Keratinocyte (primary cell): Measurements from ENCODE around the gene HNRNPA1. TPM values are rescaled to one million over a fixed set of nuclear protein-coding genes. Genes with fewer than 3 reads are reported as not detected.

ENCODE experiments used
- DNase-seq: peaks from one replicate; pipeline ENCODE4 v3.0.0-alpha.2; 2011; ENCODE audit warnings: low read depth, missing footprints, low spot score
- FAIRE-seq: peaks from 2 replicates; lab custom pipeline; 2011; peaks lifted over from hg19 to GRCh38; lab: Jason Lieb, UNC
- H2AFZ ChIP-seq: 2 replicates; pipeline ENCODE4 v1.6.0; 2012; ENCODE audit warnings: low read length, control low read depth, inconsistent platforms; ENCODE audit not compliant: control insufficient read depth
- H3K27ac ChIP-seq: 2 replicates; pipeline ENCODE4 v1.5.1; 2011; ENCODE audit warnings: low read length; ENCODE audit not compliant: control insufficient read depth, insufficient read depth
- H3K27me3 ChIP-seq: 3 replicates; pipeline ENCODE4 v1.6.0; 2011; ENCODE audit warnings: low read length; ENCODE audit not compliant: control insufficient read depth, insufficient read depth; ENCODE audit errors: extremely low read depth
- H3K36me3 ChIP-seq, 2 experiments: 2 replicates in 1 of 2; 3 replicates in 1 of 2; pipeline ENCODE4 v1.5.1; 2011; ENCODE audit warnings: low read length in 2 of 2, mild to moderate bottlenecking in 1 of 2; ENCODE audit not compliant: control insufficient read depth in 2 of 2, insufficient read depth in 2 of 2; ENCODE audit errors: extremely low read depth in 1 of 2
- H3K4me1 ChIP-seq: 3 replicates; pipeline ENCODE4 v1.5.1; 2011; ENCODE audit warnings: low read length; ENCODE audit not compliant: control insufficient read depth, insufficient read depth; ENCODE audit errors: extremely low read depth
- H3K4me2 ChIP-seq: 3 replicates; pipeline ENCODE4 v1.6.0; 2011; ENCODE audit warnings: low read depth, low read length; ENCODE audit not compliant: control insufficient read depth, insufficient read depth; ENCODE audit errors: extremely low read depth
- H3K4me3 ChIP-seq, 3 experiments: fragments of 200-600 bp in 1 of 3; sonication (generic) in 1 of 3; 2 replicates in 2 of 3; 3 replicates in 1 of 3; pipeline ENCODE4 v1.5.1; 2011 to 2016; ENCODE audit warnings: low read length in 3 of 3, mild to moderate bottlenecking in 3 of 3, control low read depth in 2 of 3, inconsistent platforms in 1 of 3, low read depth in 1 of 3, mixed read lengths in 1 of 3, mixed run types in 1 of 3, moderate library complexity in 1 of 3; ENCODE audit not compliant: control insufficient read depth in 2 of 3, insufficient read depth in 2 of 3; ENCODE audit errors: extremely low read depth in 1 of 3
- H3K79me2 ChIP-seq: 2 replicates; pipeline ENCODE4 v1.6.0; 2012; ENCODE audit warnings: low read length; ENCODE audit not compliant: control insufficient read depth, insufficient read depth
- H3K9ac ChIP-seq: 3 replicates; pipeline ENCODE4 v1.6.0; 2011; ENCODE audit warnings: low read length; ENCODE audit not compliant: control insufficient read depth, insufficient read depth; ENCODE audit errors: extremely low read depth
- H3K9me1 ChIP-seq: 3 replicates; pipeline ENCODE4 v1.6.0; 2011; ENCODE audit warnings: low read length; ENCODE audit not compliant: control insufficient read depth, insufficient read depth; ENCODE audit errors: extremely low read depth
- H3K9me3 ChIP-seq: 2 replicates; pipeline ENCODE4 v1.5.1; 2012; ENCODE audit warnings: low read depth, low read length; ENCODE audit not compliant: control insufficient read depth
- H4K20me1 ChIP-seq: 3 replicates; pipeline ENCODE4 v1.6.0; 2011; ENCODE audit warnings: low read length; ENCODE audit not compliant: control insufficient read depth, insufficient read depth; ENCODE audit errors: extremely low read depth
- EZH2 ChIP-seq: IDR thresholded peaks from one replicate; pipeline ENCODE4 v1.6.1; 2012; ENCODE audit warnings: inconsistent platforms, mild to moderate bottlenecking, low read length, moderate library complexity
- dilution Hi-C: fragments of 300-500 bp; cut with MboI; formaldehyde crosslinking; loops from one replicate; pipeline ENCODE4 v1.7.0; 2020; ENCODE audit warnings: low sequenced_read_pairs; ENCODE audit not compliant: extremely low pct_ligation_motif_present
- polyA plus RNA-seq, 5 experiments: library from polyadenylated mRNA; depleted of rRNA in 3 of 5; stranded (reverse) in 3 of 5; stranded (forward) in 1 of 5; unstranded in 1 of 5; fragments of >200 nt; gene quantifications; 1 replicate in 1 of 5; 2 replicates in 3 of 5; 3 replicates in 1 of 5; pipeline versions ENCODE4 v1.2.1 to v1.2.3, GENCODE V29; 2011 to 2012; ENCODE audit warnings: missing spikeins in 2 of 5, low read depth in 1 of 5, low replicate concordance in 1 of 5
- TF ChIP-seq, protein P1 (sequence below), 3 experiments: IDR thresholded peaks in 1 of 3; conservative IDR thresholded peaks in 1 of 3; optimal IDR thresholded peaks in 1 of 3; 2 replicates in 2 of 3; 3 replicates in 1 of 3; pipeline versions ENCODE3 to v1.5.1; 2011; ENCODE audit warnings: low read length in 3 of 3, mild to moderate bottlenecking in 3 of 3, moderate library complexity in 2 of 3, control low read depth in 1 of 3, inconsistent platforms in 1 of 3; ENCODE audit not compliant: insufficient read depth in 2 of 3; ENCODE audit errors: extremely low read depth in 1 of 3

HNRNPA1 gene
- polyA plus RNA-seq, 1 donor (not counting 4 experiments of a cell fraction or from before 2014, with no cell fraction given), result 583 TPM

DNA sequence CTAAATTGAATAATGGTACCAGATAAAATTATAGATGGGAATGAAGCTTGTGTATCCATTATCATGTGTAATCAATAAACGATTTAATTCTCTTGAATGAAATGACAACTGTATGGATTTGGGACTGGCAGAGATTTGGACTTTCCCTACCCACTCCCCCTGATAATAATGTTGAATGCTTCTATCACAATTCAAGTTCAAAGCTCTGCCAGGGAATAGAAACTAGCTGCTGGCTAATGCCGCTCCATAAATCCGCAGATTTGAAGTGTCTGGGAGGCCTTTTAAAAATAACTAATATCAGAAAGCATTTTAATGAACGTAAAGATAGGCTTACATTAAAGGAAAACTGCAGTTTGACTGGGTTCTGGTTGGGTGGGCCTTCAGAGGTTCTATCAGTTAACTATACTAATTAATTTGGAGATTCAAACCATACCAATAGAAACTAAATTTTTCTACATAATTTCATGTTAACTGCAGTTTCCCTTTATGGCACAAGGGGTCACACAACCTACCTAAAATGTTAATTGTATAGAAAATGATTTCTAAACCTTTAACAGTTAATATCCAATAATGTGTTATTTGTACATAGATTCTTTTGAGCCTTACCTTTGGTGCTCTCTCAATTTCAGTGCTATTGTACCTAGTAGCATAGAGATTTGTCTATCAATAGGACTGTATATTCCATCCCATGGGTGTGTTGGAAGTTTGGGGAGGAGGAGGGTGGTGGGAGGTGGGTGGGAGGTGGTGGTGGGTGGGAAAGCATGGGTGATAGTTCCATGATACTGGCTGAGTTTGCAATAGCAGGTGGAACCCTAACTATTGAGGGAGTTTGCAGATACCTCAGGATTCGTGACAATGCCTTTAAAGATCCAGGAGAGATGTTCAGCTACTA, 4.9 kb downstream of the HNRNPA1 start:
- Histone ChIP-seq H3K9ac (no peak overlapping the region), H3K9me1 (no peaks in the 10 kb centered on the region), H3K79me2 (peaks cover 40% of the 10 kb centered on the region), H4K20me1 (peaks cover 36% of the 10 kb centered on the region), H3K27ac (peak overlapping the region; percentile 11), H3K4me3 (peak overlapping the region in 2 of 3 experiments; percentile 21 to 39), H3K36me3 (peaks cover 19 to 58% of the 10 kb centered on the region in 2 experiments), H3K4me1 (peaks cover 29% of the 10 kb centered on the region), H2AFZ (no peak overlapping the region), H3K9me3 (no peaks in the 10 kb centered on the region), H3K27me3 (no peaks in the 10 kb centered on the region), H3K4me2 (peak overlapping the region; percentile 63)
- DNase-seq (no peak), FAIRE-seq (no peak)
- dilution Hi-C loops, result no loop called here
- no peak for TF ChIP-seq EZH2
- TF ChIP-seq, protein P1, sequence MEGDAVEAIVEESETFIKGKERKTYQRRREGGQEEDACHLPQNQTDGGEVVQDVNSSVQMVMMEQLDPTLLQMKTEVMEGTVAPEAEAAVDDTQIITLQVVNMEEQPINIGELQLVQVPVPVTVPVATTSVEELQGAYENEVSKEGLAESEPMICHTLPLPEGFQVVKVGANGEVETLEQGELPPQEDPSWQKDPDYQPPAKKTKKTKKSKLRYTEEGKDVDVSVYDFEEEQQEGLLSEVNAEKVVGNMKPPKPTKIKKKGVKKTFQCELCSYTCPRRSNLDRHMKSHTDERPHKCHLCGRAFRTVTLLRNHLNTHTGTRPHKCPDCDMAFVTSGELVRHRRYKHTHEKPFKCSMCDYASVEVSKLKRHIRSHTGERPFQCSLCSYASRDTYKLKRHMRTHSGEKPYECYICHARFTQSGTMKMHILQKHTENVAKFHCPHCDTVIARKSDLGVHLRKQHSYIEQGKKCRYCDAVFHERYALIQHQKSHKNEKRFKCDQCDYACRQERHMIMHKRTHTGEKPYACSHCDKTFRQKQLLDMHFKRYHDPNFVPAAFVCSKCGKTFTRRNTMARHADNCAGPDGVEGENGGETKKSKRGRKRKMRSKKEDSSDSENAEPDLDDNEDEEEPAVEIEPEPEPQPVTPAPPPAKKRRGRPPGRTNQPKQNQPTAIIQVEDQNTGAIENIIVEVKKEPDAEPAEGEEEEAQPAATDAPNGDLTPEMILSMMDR (optimal IDR thresholded peaks at IDR 0.05 in 1 of 3, IDR thresholded peaks at IDR 0.05 in 1 of 3, conservative IDR thresholded peaks at IDR 0.05 in 1 of 3; ENCODE audit: extremely low read depth in 1 of 3, insufficient read depth in 2 of 3, low read length in 3 of 3), result peak in 1 of 3 experiments; percentile 20

DNA sequence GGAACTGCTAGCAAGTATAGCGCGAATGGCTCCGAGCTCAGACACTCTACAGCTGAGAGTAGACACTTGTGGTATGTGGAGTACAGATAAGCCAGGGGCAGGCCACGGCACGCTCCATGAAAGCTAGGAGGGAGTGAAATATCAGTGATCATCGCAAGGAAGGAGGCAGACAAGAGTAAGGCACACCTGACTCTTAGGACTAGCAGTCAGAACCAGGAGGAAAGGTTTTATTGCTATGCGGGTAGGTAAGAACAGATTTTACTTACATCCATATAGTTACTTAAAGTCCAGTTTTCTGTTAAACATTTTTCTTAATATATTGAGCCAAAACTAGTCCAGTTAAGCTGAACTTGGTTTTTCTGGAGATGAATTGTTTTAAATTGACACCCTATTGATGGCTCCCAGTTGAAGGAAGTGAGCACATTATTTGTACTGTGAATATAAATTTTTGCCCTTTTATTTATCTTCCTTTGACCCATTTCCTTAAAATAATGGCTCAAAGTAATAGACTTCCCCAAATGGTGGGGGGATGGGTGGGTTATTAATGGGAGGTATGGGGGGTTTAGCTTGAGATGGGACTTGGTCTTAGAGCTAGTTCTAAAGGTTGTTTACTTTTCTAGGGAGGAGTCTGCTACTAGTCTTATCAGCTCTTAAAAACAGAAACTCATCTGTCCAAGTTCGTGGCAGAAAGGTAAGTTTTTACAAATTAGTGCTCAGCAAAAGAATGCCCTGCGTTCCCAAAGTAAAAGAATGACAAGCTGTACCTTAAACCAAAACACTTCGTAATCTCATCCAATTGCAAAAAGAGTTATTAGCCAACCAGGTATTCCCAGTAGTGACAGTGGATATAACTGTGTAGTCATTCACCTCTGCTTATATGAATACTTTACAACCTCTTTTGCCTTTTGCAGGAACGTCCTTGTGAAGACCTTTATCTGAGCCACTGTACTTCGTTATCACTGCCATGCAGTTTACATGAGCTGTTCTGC, 5.8 kb downstream of the HNRNPA1 start:
- H3K79me2 ChIP-seq, result peaks cover 32% of the 10 kb centered on the region
- peaks cover 29% of the 10 kb centered on the region for H3K4me1 ChIP-seq
- H2AFZ ChIP-seq, result no peak overlapping the region
- DNase-seq, result no peak
- H3K27ac ChIP-seq, result peak overlapping the region; percentile 10
- no peaks in the 10 kb centered on the region for H3K9me1 ChIP-seq
- peak; percentile 20 for FAIRE-seq
- no peaks in the 10 kb centered on the region for H3K27me3 ChIP-seq
- H4K20me1 ChIP-seq, result peaks cover 36% of the 10 kb centered on the region
- no peaks in the 10 kb centered on the region for H3K9me3 ChIP-seq
- H3K4me2 ChIP-seq, result peak overlapping the region; percentile 18
- TF ChIP-seq, protein P1 (optimal IDR thresholded peaks at IDR 0.05 in 1 of 3, IDR thresholded peaks at IDR 0.05 in 1 of 3, conservative IDR thresholded peaks at IDR 0.05 in 1 of 3; ENCODE audit: extremely low read depth in 1 of 3, insufficient read depth in 2 of 3, low read length in 3 of 3), result peak in 1 of 3 experiments; percentile 4
- no peak for TF ChIP-seq EZH2
- dilution Hi-C loops, result no loop called here
- peaks cover 19 to 52% of the 10 kb centered on the region in 2 experiments for H3K36me3 ChIP-seq
- no peak overlapping the region for H3K9ac ChIP-seq
- H3K4me3 ChIP-seq, result peak overlapping the region in 1 of 3 experiments; percentile 14
